Measurements from ENCODE around the gene KIF16B.

DNA sequence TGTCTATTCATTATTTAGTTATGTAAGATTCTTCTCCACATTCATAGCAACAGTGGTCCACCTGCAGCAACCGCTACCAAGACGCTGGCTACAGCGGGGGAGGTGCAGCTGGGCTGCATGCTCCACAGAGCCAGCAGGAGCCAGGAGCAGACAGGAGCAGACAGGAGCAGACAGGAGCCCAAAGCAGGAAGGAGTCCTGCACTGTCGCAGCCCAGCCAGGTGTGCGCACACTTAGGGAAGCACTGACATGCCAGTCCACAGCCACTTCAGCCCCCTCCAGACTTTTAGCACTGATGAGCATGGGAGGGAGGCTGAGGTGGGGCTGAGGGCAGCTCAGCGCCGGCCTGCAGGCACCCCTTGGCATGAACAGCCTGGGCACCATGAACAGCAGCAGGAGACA, 19.6 kb downstream of the KIF16B start:
- TF ChIP-seq ZNF133 (tag by site-specific recombination; IDR thresholded peaks at IDR 0.05) (no peak), ZNF530 (tag by site-specific recombination; IDR thresholded peaks at IDR 0.05; ENCODE audit: low read depth) (no peak), ZFP41 (tag by site-specific recombination; IDR thresholded peaks at IDR 0.05; ENCODE audit: borderline replicate concordance) (no peak), ZNF19 (tag by site-specific recombination; IDR thresholded peaks at IDR 0.05; ENCODE audit: low read depth) (no peak), ZSCAN16 (tag by site-specific recombination; IDR thresholded peaks at IDR 0.05) (no peak), TCF7L2 (IDR thresholded peaks at IDR 0.05; ENCODE audit: borderline replicate concordance, low read depth, low read length) (no peak)
- TF ChIP-seq, protein P1, sequence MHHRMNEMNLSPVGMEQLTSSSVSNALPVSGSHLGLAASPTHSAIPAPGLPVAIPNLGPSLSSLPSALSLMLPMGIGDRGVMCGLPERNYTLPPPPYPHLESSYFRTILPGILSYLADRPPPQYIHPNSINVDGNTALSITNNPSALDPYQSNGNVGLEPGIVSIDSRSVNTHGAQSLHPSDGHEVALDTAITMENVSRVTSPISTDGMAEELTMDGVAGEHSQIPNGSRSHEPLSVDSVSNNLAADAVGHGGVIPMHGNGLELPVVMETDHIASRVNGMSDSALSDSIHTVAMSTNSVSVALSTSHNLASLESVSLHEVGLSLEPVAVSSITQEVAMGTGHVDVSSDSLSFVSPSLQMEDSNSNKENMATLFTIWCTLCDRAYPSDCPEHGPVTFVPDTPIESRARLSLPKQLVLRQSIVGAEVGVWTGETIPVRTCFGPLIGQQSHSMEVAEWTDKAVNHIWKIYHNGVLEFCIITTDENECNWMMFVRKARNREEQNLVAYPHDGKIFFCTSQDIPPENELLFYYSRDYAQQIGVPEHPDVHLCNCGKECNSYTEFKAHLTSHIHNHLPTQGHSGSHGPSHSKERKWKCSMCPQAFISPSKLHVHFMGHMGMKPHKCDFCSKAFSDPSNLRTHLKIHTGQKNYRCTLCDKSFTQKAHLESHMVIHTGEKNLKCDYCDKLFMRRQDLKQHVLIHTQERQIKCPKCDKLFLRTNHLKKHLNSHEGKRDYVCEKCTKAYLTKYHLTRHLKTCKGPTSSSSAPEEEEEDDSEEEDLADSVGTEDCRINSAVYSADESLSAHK (tag by site-specific recombination; IDR thresholded peaks at IDR 0.05), result no peak
- TF ChIP-seq, protein P2, sequence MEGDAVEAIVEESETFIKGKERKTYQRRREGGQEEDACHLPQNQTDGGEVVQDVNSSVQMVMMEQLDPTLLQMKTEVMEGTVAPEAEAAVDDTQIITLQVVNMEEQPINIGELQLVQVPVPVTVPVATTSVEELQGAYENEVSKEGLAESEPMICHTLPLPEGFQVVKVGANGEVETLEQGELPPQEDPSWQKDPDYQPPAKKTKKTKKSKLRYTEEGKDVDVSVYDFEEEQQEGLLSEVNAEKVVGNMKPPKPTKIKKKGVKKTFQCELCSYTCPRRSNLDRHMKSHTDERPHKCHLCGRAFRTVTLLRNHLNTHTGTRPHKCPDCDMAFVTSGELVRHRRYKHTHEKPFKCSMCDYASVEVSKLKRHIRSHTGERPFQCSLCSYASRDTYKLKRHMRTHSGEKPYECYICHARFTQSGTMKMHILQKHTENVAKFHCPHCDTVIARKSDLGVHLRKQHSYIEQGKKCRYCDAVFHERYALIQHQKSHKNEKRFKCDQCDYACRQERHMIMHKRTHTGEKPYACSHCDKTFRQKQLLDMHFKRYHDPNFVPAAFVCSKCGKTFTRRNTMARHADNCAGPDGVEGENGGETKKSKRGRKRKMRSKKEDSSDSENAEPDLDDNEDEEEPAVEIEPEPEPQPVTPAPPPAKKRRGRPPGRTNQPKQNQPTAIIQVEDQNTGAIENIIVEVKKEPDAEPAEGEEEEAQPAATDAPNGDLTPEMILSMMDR (tag by site-specific recombination; IDR thresholded peaks at IDR 0.05), result no peak

All from HEK293 (cell line).